Measurements from ENCODE around the gene AMBP.

Gene AMBP

DNA sequence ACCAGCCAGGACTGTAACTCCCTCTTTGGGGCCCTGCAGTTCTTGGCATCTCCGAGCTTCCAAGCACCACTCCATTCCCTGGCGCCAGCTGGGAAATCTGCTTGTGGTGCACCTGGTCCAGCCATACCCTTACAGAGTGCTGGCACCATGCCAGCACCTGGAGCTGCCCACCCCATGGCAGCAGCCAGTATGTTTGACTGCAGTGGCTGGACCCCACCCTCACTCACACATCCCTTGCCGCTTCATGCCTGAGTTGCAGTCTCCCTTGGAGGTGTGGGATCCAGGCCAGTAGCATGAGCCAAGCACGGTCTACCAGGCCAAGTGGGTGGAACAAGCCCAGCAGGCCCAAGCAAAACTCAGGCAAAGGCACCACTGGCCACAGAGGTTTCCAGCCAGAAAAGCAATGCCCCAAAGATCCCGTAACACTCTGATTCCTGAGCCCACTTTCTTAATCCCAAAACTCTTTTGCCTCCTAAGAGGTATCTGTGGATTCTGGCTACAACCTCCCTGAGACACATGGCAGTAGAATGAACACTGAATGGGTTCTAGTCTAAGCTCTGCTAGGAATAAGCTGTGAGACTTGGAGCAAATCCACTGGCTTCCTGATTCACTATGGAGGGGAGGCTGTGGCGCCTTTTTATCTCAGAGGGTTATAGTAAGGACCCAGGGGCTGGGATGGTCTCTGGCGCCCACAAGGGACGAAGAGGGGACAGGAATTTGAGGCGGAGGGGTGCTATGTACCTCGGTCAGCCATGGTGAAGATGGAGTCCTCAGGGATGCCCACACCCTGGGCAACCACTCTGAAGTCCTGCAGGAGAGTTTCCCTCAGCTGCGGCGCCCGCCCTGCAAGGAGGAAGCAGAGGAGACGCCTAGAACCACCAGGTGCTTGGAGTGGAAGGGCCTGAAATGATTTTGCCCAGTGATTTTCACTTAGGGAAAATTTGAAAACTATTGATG lies 5.6 kb downstream of the AMBP start:
- no peak for DNase-seq (ENCODE audit: low spot score)

DNA sequence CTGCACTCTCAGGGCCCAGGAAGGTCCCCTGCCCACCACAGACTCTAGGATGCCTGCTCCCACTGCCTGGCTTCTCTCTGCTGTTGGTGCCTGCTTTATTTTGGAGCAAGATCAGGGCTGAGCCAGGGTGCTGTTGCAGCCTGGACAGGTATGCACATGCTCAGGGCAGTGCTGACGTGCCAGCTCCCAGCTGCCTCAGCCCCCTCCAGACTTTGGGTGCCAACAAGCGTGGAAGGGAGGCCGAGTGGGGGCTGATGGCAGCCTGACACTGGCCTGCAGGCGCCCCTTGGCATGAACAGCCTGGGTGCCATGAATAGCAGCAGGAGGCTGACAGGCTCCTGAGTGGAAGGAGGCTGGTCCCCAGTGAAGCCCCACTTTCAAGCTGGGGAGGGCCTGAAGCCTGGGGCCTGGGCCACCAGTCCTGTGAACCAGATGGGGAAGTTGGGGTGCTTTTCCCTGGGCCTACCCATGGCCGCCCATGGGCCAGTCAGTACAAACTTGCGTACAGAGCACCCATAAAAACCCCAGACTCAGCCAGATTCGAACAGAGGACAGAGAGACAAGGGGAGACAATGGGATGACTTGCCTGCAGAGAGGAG lies 6.8 kb downstream of the AMBP start:
- no peak for DNase-seq (ENCODE audit: low spot score)

DNA sequence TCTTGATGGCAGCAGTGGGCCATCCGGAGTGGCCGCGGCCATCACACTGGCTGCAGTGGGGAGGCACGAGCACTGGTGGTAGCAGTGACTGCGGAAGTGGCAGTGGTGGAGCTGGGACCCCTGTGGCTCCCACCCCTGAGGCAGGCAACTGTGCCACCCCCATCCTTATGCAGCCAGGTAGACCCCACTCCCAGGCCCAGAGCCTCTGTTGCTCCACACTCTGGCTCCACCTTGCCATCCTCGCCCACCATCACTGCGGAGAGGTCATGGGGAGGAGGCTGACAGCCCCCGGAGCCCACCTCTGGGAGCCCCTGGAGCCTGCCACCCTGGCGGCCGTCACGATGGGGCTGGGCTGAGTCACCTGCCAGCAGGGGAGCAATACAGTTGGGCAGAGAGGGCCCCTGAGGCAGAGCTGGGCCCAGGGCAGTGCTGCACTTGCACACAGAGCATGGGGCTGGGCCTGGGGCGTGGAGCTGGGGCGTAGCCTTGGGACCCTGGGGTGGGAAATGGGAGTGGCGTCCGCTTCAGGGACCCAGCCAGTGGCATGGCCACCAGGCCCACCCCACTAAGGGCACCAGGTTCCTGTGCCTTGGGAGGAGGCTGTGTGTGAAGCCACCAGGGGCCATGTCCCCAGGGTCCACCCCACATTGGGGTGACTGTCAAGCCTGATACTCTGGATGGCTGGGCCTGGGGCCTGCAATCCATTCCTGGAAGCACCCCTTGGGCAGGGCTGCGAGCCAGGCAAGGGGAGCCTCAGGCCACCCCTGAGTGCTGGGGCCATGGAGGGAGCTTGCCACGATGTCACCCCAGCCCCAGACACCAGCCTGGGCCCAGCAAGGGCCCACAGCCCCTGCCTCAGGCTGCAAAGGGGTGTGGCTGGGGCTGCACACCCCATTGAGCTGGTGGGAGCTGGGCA lies 7.7 kb downstream of the AMBP start:
- DNase-seq (ENCODE audit: low spot score): no peak

DNA sequence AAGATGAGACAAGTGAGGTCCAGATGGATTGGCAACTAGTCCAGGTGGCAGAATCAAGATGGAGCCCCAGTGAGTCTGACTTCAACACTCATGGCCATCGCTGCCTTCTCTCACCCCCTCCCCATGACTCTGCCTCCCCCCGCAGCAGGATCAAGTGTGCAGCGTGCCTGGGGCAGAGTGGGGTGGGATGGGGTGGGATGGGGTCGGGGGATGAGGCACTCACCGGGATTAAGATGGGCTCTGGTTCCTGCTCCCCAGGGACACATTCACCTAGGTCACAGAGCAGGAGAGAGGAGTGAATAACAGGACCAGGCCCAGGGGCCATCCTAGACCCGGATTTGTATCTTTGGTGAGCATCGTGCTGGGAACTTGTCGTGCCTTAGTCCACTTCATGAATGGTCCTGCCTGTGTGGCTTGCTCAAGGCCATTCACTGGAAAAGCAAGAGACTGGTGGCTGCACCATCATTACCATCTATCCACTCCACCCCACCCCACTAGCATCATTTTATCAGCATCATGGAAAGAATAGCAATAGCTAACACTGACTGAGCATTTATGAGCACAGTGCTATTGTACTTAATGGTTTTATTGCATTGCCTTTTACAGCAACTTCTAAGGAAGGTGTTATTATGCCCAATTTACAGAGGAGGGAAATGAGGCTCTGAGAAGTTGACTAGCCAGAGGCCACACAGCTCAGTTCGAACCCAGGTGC lies 8.5 kb downstream of the AMBP start:
- no peak for DNase-seq (ENCODE audit: low spot score)

DNA sequence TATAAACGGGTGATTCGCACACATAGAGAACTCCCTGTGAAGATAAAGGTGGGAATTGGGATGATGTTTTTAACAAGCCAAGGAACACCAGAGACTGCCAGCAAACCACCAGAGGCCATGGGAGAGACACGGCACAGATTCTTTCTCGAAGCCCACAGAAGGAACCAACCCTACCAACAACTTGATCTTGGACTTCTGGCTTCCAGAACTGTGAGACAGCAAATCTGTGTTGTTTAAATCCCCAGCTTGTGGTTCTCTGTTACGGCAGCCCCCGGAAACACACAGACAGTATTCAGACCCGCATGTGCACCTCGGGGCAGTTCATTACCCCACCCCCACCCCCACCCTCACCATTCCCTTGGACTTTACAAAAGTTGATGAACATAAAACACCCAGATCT lies 12.8 kb downstream of the AMBP start:
- DNase-seq (ENCODE audit: low spot score): no peak

DNA sequence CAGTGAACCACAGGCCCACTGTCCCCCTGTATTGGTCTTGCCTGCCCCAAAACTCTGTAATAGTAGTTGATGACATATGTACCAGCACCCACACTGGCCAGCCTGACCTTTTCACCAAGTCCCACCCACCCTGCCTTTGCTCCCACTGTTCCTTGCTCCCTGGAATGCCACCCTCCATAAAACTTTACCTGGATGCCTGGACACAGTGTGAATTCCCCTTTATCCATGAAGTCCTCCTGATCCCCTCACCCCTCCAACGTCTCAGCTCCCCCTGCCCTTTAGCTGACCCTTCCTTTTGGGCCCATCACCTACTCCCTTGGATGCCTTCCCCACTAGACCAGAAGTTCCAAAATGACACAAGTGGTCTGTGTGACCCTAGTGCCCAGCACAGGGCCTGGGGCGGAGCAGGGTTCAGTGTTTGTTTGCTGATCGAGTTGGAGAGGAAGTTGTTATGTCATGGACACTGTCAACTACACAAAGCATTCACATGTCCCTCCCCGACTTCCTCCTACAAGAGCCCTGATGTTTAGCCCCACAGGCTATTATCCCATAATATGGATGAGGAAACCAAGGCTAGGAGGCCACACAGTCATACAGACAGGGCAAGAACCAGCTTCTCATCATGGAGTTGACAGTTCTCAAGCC lies 16.1 kb downstream of the AMBP start:
- DNase-seq (ENCODE audit: low spot score): no peak

DNA sequence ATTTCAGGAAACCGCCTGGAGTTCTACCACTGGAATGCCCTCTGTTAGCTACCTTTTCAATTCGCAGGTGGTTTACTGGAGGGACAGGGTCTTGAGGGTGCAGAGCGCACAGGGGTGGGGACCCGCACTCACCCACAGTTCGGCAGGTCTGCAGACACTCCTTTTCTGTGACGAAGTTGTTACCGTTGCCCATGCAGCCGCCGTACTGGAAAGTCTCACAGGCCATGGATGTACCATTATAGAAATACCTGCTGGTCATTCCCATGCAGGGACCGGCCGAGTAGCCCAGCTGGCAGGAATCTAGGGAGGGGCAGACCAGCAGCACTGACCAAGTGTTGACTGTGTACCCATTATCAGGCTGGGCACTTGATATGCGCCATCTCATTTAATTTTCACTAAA lies 16.8 kb downstream of the AMBP start:
- no peak for DNase-seq (ENCODE audit: low spot score)

DNA sequence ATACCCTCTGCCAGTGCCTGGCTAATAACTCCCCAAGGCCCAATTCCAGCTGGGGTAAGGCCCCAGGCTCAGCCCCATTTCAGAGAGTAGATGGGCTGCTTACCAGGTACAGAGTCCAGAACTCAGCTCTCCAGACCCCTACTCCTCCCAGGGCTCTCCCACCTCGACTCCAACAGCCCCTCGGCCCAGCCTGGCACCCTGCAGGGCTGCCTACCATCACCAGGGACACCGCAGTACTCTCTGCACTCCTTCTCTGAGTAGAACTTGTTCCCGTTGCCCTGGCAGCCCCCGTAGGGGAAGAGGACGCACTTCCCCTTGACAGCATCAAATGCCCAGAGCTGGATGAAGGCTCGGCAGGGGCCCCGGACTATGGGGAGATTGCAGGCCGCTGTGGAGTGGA lies 17.4 kb downstream of the AMBP start:
- DNase-seq (ENCODE audit: low spot score): no peak

DNA sequence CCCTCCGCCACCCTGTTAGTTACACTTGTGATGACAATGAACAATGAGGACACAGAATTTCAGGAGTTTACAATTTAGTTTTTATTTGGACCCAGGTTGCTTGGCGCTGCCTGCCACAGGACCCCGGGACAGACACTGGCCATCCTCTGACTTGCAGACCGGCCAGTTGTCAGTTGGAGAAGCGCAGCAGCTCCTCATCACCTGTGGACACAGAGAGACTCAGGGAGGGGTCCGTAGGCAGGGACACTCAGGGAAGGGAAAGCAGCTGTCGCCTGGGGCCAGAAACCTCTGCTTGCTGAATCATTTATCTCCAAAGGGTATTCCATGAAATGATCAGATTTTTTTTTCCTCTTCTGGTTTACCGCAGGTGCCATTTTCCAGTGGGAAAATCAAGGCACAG lies 18.0 kb downstream of the AMBP start:
- DNase-seq (ENCODE audit: low spot score): no peak

DNA sequence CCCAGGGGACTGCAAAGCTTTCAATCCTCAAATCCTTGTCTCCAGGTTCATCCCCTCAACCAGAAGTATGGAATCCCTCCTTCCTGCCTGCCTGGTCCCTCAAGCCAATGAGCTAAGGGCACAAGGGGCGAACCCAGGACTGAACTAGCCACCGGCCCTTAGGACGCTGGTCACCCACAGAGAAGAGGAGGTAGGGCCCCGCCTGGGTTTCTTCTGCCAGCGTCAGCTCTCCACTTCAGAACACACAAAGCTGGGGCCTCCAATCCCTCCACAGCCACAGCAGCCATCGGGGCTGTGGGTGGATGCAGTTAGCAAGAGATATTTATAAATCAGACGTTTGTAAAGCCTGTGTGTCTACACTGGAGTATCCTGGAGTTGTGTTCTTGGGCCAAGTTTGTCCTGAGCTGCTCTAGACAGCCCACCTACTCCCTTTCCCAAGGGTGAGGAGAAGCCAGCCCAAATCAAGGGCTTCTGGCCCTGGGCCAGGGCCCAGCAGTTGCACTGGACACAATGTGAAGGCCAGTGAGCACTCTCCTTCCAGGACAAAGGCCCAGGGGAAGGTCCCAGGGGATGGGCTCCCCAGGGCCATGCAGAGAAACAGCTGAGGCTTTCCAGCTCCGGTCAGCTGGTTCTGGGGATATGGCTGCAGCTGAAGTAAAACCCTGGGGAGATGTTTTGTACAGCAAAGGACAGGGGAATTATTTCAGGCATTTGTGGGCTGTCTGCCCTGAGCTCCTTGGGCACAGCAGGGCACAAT lies 18.9 kb downstream of the AMBP start:
- no peak for DNase-seq (ENCODE audit: low spot score)

DNA sequence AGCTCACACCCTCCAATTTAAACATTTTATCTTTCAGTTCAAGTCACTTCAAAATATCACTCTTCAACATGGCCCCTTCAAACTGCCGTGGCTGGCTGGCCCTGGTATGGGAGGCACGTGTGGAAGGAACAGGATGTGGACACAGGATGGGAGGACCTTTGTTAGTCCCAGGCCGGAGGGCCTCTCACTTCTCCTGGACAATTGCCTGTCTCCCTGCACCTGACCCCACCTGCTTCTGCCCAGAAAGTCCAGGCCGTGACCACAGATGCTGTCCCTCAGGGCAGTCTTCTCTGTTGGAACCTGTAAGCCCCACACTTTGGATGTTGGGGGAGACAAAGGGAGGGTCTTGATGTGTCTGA lies 19.4 kb downstream of the AMBP start:
- DNase-seq (ENCODE audit: low spot score): no peak

DNA sequence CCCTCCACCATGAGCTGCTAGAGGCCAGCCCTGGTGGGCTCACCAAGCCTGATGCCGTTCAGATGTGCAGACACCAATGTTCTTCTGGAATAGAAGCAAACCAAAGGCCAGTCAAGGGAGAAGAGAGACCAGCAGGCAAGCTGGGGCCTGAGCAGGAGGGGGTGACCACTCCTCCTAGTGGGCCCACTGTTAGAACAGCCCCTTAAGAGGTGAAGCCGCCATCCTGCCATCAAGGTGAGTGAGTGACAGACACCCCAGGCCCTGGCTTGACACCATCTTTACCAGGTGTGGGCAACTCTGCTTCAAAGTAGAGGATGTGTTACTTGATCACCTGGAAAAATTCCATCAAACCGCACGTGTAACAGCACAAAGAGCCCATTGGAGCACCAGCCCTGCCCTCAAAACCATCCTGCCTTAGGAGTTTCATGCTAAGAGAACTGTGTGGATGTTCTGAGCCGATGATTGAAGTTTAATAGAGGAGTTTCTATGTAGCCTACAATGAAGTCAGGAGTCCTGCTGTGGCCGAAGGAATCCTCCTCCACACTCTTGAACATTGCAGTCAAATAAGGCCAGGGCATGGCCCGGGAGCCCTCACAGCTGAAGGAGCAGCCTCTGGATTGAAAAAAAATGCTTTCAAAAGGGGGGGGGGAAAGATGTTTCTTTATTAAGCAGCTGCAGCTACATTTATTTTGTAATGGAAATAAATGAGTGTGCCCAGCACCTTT lies 20.8 kb downstream of the AMBP start:
- no peak for DNase-seq (ENCODE audit: low spot score)

DNA sequence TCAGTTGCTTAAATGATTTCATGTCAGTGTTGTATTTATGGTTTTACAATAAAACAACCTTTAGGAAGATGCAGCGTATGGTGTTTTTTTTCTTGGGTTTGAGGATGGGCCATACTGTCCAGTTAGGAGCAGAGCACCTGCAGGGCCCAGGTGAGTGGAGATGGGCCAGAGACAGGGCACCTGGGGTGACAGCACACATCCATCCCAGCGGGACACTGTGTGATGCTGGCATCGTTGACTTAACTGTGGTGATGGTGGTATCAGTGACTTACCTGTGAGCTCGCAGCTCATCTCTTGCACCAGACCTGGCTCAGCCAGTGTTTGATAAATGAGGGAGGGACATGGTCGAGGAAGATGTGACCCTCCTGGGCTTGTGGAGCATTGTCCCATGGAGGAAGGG lies 21.6 kb downstream of the AMBP start:
- no peak for DNase-seq (ENCODE audit: low spot score)

DNA sequence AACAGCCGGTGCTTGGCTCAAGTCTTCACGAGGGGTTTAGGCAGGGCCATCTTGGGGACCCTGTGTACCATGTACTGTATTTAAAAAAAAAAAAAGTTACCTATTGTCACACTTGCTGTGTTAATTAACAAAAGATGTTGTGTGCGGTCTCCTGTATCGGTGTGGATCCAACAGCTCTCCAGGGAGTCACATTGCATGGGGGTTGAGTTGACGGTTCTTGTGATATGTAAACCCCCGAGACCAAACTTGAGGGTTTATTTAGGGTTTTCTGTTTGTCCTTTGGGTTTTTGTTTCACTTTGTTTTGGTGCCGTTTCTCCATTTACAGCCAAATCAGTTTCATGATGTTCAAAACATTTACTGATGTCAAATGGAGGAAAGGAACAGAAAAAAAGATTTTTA lies 22.2 kb downstream of the AMBP start:
- DNase-seq (ENCODE audit: low spot score): no peak

DNA sequence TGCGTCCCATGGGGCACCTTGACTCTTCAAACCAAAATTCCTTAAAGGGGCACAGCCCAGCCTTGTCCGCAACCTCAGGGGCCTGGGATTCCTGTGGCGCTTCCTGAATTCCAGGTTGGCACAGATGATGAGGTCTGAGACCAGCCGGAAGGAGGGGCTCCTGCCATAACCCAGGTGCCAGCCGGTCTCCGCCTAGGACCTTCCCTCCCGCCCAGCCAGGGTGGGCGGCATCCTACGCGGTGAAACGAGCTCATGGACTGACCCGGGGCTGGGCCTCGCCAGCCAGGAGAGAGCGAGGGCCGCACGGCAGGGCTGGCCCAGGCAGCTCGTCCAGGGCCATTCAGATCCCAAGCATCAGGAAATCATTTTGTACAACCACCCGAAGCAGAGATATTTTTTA lies 23.0 kb downstream of the AMBP start:
- no peak for DNase-seq (ENCODE audit: low spot score)

DNA sequence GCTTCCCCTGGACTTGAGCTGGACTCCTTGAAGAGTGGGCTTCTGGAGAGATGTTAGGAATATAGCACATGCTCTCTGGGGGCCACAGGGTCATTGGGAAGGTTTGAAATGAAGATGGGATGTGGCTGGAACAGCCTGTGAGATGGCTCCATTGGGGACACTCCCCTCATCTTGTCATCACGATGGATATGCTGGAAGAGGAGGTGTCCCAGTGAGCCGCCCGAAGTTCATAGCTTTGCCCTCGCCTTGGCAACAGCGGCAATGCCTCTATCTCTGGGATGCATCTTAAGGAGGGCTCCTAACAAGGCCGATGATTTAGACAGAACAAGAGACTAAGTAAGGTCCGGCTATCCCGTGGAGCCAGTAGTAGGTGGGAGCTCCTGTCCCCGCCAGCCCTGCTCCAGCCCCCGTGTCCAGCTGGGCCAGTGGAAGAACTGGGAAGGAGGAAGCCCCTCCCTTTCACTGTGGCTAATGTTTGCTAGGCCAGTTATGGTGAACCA lies 23.9 kb downstream of the AMBP start:
- DNase-seq (ENCODE audit: low spot score): no peak

DNA sequence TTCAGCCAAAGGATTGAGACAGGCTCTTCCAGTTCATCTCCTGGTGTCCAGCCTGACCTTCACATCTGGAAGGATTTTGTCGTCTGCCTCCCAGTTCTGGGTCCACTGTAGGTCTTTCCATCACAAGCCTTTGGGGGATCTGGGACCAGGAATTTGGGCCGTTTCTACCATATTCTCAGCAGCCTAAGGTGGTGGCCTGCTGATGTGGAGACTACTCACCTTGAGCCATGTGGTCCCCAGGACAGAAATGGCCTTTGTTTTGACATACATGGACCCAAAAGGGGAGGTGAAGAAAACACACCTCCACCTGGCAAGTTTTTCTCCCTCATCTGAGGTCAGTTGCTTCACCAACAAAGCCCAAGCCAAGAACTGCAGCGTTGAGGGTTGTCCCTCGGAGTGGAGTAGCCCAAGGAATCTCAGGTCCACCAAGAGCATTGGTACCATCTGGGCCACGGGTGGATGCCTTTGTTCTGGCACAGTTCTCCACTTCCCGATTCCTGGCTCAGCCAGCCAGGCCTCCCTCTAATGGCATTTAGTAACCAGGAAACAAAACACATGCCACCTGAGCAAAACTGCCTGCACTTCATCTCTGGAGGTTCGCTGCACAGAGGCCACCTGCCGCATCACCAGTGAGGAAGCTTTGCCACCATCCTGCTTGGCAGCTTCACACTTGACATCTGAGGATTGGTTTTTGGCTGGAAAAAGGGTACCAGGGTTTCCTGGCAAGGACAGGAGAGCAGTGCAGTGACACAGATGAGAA lies 24.7 kb downstream of the AMBP start:
- no peak for DNase-seq (ENCODE audit: low spot score)

DNA sequence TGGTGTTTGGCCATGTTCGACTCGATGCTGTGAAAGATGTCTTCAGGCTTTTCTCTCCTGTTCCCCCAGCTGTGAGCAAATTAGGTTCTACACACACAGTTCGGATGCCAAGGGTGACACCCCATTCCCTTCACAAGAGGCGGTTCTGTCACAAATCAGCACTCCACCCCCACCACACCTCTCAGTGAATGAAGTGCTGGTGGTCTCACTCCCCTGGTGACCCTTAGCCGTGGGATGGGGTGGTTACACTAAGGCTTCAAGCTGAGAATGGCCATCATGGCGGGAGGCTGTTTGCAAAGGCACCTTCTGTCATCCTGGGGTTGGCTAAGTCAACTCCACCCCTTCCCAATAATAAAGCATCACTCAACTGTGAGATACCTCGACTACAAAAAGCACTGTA lies 26.4 kb downstream of the AMBP start:
- DNase-seq (ENCODE audit: low spot score): no peak

DNA sequence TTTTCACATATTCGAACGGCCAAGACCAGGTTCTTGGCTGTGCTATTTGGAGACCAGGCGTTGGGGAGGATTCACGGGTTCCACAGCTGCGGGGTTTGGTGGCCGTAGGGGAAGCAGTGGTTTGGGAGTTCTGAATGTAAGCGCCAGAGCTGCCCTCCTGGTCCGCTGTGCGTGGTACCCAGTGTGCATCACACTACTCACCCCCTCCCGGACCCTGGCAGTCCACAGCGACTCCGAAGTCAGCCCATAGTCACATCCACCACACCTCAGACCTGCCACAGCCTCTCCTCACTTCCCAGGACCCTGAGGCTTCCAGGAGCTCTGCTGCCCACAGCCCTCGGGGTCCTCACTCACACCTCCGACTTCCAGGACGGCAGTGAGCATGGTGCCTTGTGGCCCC lies 26.8 kb downstream of the AMBP start:
- DNase-seq (ENCODE audit: low spot score): no peak
